ENCODE measurements around the gene POTED.
"Not testable (repeated sequence)": the region's sequence is repeated elsewhere in the genome, so short reads cannot be mapped to it uniquely, and the experiment has no call there.

The POTED gene

DNA sequence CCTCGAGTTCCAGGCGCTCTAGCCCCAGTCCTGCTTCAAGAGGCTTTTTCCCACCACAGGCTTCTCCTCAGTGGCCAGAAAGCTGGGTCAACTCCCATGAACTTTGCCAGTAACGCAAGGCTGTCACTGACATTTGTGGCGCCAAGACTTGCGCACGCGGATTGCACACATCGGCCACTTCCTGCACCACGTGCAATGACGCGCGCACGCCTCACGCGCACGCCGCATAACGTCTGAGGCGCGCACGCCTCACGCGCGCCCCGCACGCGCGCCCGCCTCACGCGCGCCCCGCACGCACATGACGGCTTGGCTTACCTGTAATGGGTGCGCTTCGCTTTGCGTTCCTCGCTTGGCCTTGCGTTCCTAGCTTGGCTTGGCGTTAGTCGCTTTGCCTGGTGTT lies at the start of gene POTED:
POTED (plus strand) TSS at position 301 of the 400 bp plus-strand sequence. CDS start 452 bp downstream, outside the sequence.
- DNase-seq = not testable (repeated sequence)

DNA sequence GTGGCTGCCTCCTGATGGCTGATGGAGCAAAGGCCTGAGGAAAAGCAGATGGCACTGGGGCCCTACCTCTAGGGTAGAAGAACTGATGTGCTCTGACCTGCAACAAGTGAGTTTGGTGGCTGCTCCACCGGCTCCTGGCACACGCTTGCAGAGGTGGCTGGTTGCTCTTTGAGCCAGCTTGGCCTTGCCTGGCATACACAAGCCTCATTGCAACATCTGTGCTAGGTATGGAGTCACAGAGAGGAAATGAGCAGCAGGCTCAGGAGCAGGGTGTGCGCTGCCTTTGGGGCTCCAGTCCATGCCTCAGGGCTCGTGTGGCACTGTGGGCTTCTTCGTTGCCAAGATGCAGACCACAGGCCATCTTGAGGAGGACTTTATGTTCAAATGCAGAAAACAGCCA lies 40.5 kb downstream of the POTED start:
- DNase-seq = not testable (repeated sequence)

DNA sequence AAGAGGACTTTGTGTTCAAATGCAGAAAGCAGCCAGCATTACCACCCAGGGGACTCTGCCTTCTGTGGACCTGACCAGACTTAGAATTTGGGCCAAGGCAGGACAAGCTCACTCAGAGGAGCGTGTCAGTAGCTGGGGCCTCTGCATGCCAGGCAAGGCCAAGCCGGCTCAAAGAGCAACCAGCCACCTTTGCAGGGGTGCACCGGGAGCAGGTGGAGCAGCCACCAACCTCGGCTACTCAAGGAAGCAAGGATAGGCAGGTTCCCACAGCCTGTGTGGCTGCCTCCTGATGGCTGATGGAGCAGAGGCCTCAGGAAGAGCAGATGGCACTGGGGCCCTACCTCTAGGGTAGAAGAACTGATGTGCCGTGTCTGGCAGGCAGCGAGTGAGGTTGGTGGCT lies 42.2 kb downstream of the POTED start:
- DNase-seq = not testable (repeated sequence)
